OCI-LY1 (cell line): ENCODE data around the gene PLCG2.

ENCODE experiments used
- H2AFZ ChIP-seq: fragments of 200-600 bp; sonication (generic), shearing (Covaris generic); 2 replicates; pipeline ENCODE4 v1.6.0; 2014; ENCODE audit warnings: antibody characterized with exemption, mild to moderate bottlenecking, low read length
- H3F3A ChIP-seq: fragments of 200-600 bp; sonication (generic), shearing (Covaris generic); 2 replicates; pipeline ENCODE4 v1.6.0; 2014; ENCODE audit warnings: mild to moderate bottlenecking, antibody characterized with exemption, low read length, moderate library complexity; ENCODE audit not compliant: insufficient read depth
- H3K27ac ChIP-seq: fragments of 200-600 bp; sonication (generic); 2 replicates; pipeline ENCODE4 v1.5.1; 2014; ENCODE audit warnings: low read length, mixed run types, mild to moderate bottlenecking, low read depth; ENCODE audit not compliant: poor library complexity, severe bottlenecking
- H3K27me3 ChIP-seq: fragments of 200-600 bp; sonication (generic); 2 replicates; pipeline ENCODE4 v1.6.0; 2014; ENCODE audit warnings: antibody characterized with exemption, mild to moderate bottlenecking, low read length, moderate library complexity; ENCODE audit not compliant: insufficient read depth
- H3K36me3 ChIP-seq: fragments of 200-600 bp; sonication (generic); 2 replicates; pipeline ENCODE4 v1.6.1; 2014; ENCODE audit warnings: mild to moderate bottlenecking, antibody characterized with exemption, low read length, moderate library complexity, mixed read lengths; ENCODE audit not compliant: insufficient read depth
- H3K4me1 ChIP-seq: fragments of 200-600 bp; sonication (generic); 2 replicates; pipeline ENCODE4 v1.5.1; 2014; ENCODE audit warnings: mild to moderate bottlenecking, low read length, moderate library complexity; ENCODE audit not compliant: insufficient read depth, severe bottlenecking
- H3K4me2 ChIP-seq: fragments of 200-600 bp; sonication (generic), shearing (Covaris generic); 2 replicates; pipeline ENCODE4 v1.6.1; 2014; ENCODE audit warnings: low read length
- H3K4me3 ChIP-seq: fragments of 200-600 bp; sonication (generic); 2 replicates; pipeline ENCODE4 v1.5.1; 2014; ENCODE audit warnings: low read length, low read depth, mild to moderate bottlenecking, mixed read lengths; ENCODE audit not compliant: poor library complexity, severe bottlenecking
- H3K79me2 ChIP-seq: fragments of 200-600 bp; shearing (Covaris generic); 2 replicates; pipeline ENCODE4 v1.6.1; 2016; ENCODE audit warnings: mixed run types, low read length, mixed read lengths; ENCODE audit not compliant: insufficient read depth
- H3K9ac ChIP-seq: fragments of 200-600 bp; sonication (generic), shearing (Covaris generic); 2 replicates; pipeline ENCODE4 v1.6.1; 2014; ENCODE audit warnings: mild to moderate bottlenecking, low read length, mixed read lengths
- H3K9me2 ChIP-seq: fragments of 200-600 bp; sonication (generic), shearing (Covaris generic); 2 replicates; pipeline ENCODE4 v1.6.1; 2014; ENCODE audit warnings: low read depth, mild to moderate bottlenecking, low read length, mixed read lengths
- H3K9me3 ChIP-seq: fragments of 200-600 bp; shearing (Covaris generic); 2 replicates; pipeline ENCODE4 v1.6.1; 2014; ENCODE audit warnings: low read length, mixed read lengths
- H4K20me1 ChIP-seq: fragments of 200-600 bp; sonication (generic), shearing (Covaris generic); 2 replicates; pipeline ENCODE4 v1.6.0; 2016; ENCODE audit warnings: mild to moderate bottlenecking, low read length; ENCODE audit not compliant: insufficient read depth
- EZH2 ChIP-seq: fragments of 200-600 bp; sonication (generic), shearing (Covaris generic); IDR thresholded peaks from 2 replicates; pipeline ENCODE4 v1.8.0; 2017; ENCODE audit warnings: borderline replicate concordance, mixed run types, mild to moderate bottlenecking, antibody characterized with exemption, low read length, moderate library complexity, mixed read lengths
- TF ChIP-seq, protein P1 (sequence below): fragments of 200-600 bp; sonication (generic), shearing (Covaris generic); IDR thresholded peaks from 2 replicates; pipeline ENCODE4 v1.5.1; 2017; ENCODE audit warnings: mild to moderate bottlenecking, antibody characterized with exemption, low read length, moderate library complexity, mixed read lengths

The PLCG2 gene

DNA sequence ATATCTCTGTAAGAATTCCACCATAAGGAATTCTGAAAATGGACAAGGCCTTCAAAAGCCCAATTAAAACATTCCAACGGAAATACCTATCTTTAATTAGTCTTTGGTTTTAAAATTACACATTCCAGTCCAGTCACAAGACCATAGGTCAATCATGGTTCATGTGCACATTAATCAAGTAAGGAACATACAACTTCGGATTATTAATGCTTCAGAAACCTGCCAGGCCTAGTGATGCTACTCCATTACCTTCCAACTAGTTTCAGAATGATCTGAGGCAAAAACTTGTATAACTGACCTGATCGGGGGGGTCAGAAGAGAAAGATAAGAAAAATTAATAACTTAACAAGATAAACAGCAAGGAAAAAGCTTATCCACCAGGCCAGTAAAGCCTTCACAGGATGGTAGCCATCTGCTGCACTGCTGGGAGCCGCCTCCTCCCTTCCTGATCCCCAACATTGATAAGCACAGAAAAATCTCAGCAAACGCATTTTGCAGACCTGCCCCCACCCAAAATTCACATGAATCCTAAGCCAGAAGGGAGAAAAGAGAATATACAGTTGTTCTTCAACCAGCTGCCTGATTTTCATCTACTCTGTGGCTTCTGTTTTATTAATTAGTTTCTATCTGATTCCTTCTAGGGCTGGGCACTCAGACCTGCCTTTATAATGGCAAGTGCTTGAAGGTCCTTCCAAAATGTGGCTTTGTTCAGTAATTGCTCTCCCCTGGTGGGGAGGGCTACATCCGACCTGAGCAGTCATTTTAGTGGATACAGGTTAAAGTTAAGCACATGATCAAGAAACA, 226.1 kb downstream of the PLCG2 start:
- Histone ChIP-seq H3K79me2 (no peaks in the 10 kb centered on the region), H3K4me1 (peaks cover 2% of the 10 kb centered on the region), H3K9ac (no peak overlapping the region), H3K9me2 (no peaks in the 10 kb centered on the region), H4K20me1 (no peaks in the 10 kb centered on the region), H3F3A (no peaks in the 10 kb centered on the region), H3K9me3 (peaks cover 6% of the 10 kb centered on the region; the same call in 1 of the 2 replicates), H3K27ac (no peak overlapping the region), H3K4me3 (no peak overlapping the region), H2AFZ (no peak overlapping the region), H3K27me3 (no peaks in the 10 kb centered on the region), H3K4me2 (no peak overlapping the region), H3K36me3 (peaks cover 26% of the 10 kb centered on the region)
- TF ChIP-seq EZH2 = no peak
- TF ChIP-seq, protein P1, sequence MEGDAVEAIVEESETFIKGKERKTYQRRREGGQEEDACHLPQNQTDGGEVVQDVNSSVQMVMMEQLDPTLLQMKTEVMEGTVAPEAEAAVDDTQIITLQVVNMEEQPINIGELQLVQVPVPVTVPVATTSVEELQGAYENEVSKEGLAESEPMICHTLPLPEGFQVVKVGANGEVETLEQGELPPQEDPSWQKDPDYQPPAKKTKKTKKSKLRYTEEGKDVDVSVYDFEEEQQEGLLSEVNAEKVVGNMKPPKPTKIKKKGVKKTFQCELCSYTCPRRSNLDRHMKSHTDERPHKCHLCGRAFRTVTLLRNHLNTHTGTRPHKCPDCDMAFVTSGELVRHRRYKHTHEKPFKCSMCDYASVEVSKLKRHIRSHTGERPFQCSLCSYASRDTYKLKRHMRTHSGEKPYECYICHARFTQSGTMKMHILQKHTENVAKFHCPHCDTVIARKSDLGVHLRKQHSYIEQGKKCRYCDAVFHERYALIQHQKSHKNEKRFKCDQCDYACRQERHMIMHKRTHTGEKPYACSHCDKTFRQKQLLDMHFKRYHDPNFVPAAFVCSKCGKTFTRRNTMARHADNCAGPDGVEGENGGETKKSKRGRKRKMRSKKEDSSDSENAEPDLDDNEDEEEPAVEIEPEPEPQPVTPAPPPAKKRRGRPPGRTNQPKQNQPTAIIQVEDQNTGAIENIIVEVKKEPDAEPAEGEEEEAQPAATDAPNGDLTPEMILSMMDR = no peak

DNA sequence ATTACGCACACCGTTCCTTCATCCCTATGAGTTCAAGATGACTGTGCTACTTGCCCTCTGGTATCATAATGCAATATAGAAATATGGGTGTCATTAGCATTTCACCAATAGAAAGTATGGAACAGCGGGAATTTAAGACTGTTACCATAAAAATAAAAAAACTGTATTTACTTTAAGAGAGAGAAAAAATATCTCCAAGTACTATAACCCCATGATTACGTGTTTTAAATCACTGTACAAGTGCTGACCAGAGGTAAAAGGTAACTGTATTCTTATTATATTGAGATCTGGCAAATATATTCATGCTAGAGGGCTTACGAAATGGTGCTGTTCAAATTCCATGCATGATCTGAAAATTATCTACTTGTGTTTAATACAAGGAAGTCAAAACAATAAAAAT, 226.9 kb downstream of the PLCG2 start:
- TF ChIP-seq EZH2 = no peak
- TF ChIP-seq, protein P1 = no peak
- Histone ChIP-seq H3K9me3 (peaks cover 6% of the 10 kb centered on the region; the same call in 1 of the 2 replicates), H3K27ac (no peak overlapping the region), H3K36me3 (peaks cover 23% of the 10 kb centered on the region), H2AFZ (no peak overlapping the region), H3K9ac (no peak overlapping the region), H4K20me1 (no peaks in the 10 kb centered on the region), H3F3A (no peaks in the 10 kb centered on the region), H3K4me1 (peaks cover 9% of the 10 kb centered on the region), H3K79me2 (no peaks in the 10 kb centered on the region), H3K9me2 (no peaks in the 10 kb centered on the region), H3K27me3 (no peaks in the 10 kb centered on the region), H3K4me3 (no peak overlapping the region), H3K4me2 (no peak overlapping the region)

DNA sequence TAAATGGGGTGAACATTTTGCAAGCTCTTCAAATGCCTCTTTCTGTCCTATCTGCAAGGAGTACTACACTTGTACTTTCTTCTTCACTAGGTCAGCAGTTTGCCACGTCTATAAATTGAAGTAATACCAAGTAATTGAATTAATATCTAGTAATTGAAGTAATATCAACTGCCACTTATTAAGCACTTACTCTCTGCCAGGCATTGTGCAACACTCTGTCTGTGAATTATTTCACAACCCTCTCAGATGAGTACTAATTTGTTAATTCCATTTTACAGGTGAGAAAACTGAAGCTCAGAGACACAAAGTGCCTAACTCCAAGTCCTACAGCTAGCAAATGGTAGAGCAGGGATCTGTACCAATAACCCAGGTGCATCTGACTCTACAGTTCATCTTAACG, 228.1 kb downstream of the PLCG2 start:
- Histone ChIP-seq H3K9me2 (no peaks in the 10 kb centered on the region), H4K20me1 (no peaks in the 10 kb centered on the region), H3F3A (no peaks in the 10 kb centered on the region), H3K36me3 (peaks cover 23% of the 10 kb centered on the region), H3K4me2 (no peak overlapping the region), H3K9ac (no peak overlapping the region), H3K4me1 (peaks cover 13% of the 10 kb centered on the region), H2AFZ (no peak overlapping the region), H3K9me3 (peaks cover 6% of the 10 kb centered on the region; the same call in 1 of the 2 replicates), H3K27me3 (no peaks in the 10 kb centered on the region), H3K4me3 (no peak overlapping the region), H3K79me2 (no peaks in the 10 kb centered on the region), H3K27ac (no peak overlapping the region)
- TF ChIP-seq, protein P1 = no peak
- no peak for TF ChIP-seq EZH2
